Adipocyte (in vitro differentiated cells): ENCODE data around the gene POPDC2.
A peak's percentile ranks its signal among the peaks of the same experiment; 100 is the strongest.

Experiments
- DNase-seq: peaks from one replicate; pipeline ENCODE4 v3.0.0-alpha.2; 2015; ENCODE audit warnings: low read depth
- H3K27me3 ChIP-seq: replicated peaks from 2 replicates; pipeline ENCODE4 v1.7.0; 2013; ENCODE audit warnings: mild to moderate bottlenecking, low read length, moderate library complexity; ENCODE audit not compliant: control insufficient read depth, insufficient read depth
- H3K36me3 ChIP-seq: 2 replicates; pipeline ENCODE4 v1.7.0; 2013; ENCODE audit warnings: low read length, mild to moderate bottlenecking, moderate library complexity; ENCODE audit not compliant: control insufficient read depth, insufficient read depth, severe bottlenecking
- H3K4me1 ChIP-seq: 2 replicates; pipeline ENCODE4 v1.7.0; 2013; ENCODE audit warnings: mild to moderate bottlenecking, low read length, moderate library complexity; ENCODE audit not compliant: control insufficient read depth, insufficient read depth
- H3K4me3 ChIP-seq: 2 replicates; pipeline ENCODE4 v1.7.0; 2013; ENCODE audit warnings: mild to moderate bottlenecking, low read length, moderate library complexity
- H3K9ac ChIP-seq: 2 replicates; pipeline ENCODE4 v1.7.0; 2013; ENCODE audit warnings: mild to moderate bottlenecking, low read length, moderate library complexity
- H3K9me3 ChIP-seq: 2 replicates; pipeline ENCODE4 v1.7.0; 2013; ENCODE audit warnings: mild to moderate bottlenecking, low read length, moderate library complexity; ENCODE audit not compliant: control insufficient read depth

Gene POPDC2, protein sequence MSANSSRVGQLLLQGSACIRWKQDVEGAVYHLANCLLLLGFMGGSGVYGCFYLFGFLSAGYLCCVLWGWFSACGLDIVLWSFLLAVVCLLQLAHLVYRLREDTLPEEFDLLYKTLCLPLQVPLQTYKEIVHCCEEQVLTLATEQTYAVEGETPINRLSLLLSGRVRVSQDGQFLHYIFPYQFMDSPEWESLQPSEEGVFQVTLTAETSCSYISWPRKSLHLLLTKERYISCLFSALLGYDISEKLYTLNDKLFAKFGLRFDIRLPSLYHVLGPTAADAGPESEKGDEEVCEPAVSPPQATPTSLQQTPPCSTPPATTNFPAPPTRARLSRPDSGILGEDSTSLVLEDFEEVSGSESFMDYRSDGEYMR

DNA sequence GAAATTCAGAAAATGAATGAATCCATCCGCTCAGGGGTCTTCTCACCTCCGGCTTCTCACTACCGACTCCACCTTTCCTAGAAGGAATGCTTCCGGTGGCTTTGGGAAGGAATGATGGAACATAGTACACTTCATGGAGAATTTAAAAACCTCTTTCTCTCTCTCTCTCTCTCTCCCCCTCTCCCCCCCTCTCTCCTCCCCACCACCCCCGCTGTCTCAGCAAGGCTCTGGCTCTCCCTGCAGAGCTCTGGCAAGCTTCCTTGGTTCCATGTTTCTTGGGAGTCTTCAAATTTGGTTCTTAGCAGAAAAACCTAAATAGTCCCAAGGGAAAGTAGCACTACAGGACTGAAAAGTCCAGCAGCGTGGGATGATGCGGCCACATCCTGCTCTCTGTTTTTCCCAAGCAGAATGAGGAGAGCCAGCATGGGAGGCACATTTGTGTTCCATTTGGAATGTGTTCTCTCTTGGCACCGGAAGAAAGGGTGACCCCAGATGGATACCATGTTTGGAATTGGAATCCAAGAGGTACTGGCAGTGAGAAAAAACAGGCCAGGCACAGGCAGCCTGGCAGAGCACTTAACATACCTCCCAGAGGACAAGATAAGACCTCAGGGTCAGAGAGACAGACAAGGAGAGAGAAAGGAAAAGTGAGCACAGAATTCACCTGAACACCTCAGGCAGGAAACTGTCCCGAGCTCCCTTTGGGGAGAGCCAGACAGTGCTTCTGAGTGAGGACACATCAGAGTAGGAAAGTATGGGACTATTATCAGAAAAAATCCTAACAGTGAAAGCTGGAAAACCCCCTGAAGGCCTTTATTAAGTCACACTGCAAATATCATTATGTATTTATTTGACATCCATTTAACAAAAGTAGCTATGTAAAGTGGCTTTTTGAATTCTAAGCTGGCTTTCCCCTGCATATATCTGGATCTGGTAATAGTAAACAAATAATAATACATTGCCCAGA, at the start of gene POPDC2:
Gene POPDC2, minus strand, starts transcription at position 116 of the 967 bp plus-strand sequence. CDS start 166 bp downstream, outside the sequence.
- H3K36me3 ChIP-seq, result no peaks in the 10 kb centered on the region
- H3K27me3 ChIP-seq, result no peaks in the 10 kb centered on the region
- H3K9me3 ChIP-seq, result no peaks in the 10 kb centered on the region
- H3K9ac ChIP-seq, result no peak within 1 kb of the TSS
- no peak within 1 kb of the TSS for H3K4me3 ChIP-seq
- no peak for DNase-seq
- H3K4me1 ChIP-seq, result peaks cover 28% of the 10 kb centered on the region

DNA sequence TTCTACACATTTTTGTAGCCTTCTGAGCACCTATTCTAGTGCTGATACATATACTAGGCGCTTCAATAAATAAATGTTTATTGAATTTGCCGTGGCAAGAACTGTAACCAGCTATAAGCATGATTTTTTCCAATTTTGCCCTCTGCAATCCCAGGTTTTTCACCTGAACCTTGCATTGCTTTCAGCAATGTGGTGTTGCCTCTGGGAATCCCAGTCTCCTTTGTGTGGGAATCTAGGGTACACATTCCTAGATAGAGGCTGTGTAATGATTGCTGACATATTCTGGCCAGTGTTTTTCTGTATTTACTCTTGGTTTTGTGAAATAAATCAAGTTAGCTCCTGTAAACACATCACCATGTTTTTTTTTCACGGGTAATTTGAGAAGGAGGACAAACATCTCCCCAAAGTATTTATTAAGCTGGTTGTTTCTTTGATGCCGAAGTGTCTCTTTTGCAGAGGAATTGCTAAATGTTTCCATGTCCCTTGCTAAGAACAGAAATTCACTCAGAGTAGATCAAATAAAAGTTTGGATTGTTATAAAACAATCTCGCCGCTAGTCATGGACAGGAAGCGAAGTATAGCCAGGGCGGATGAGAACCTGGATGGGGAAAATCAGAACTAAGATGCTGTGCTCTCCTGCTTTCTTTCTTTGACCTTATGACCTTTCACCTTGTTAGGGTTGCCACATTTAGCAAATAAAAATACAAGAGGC, 43.6 kb upstream of the POPDC2 start:
- Histone ChIP-seq H3K9me3 (no peaks in the 10 kb centered on the region), H3K36me3 (no peaks in the 10 kb centered on the region), H3K9ac (no peak overlapping the region), H3K4me1 (peaks cover 13% of the 10 kb centered on the region), H3K27me3 (no peaks in the 10 kb centered on the region), H3K4me3 (no peak overlapping the region)
- DNase-seq, result peak; percentile 3

- peaks cover 13% of the 10 kb centered on the region for H3K4me1 ChIP-seq
- H3K36me3 ChIP-seq, result no peaks in the 10 kb centered on the region
- no peaks in the 10 kb centered on the region for H3K9me3 ChIP-seq
- H3K27me3 ChIP-seq, result no peaks in the 10 kb centered on the region
- peak within 1 kb of the TSS; percentile 70 for H3K9ac ChIP-seq
- peak; percentile 97 for DNase-seq
- H3K4me3 ChIP-seq, result peak within 1 kb of the TSS; percentile 86
Measured at GRCh38 chr3:119702530-119703527, 42.4 kb upstream of the POPDC2 start, which contains the start of gene CFAP91. Gene CFAP91, plus strand, starts transcription at chr3:119703022. Its CDS starts 77 bp downstream, at chr3:119703099.

- Histone ChIP-seq H3K27me3 (no peaks in the 10 kb centered on the region), H3K36me3 (no peaks in the 10 kb centered on the region), H3K9me3 (no peaks in the 10 kb centered on the region), H3K4me3 (no peak overlapping the region), H3K4me1 (peaks cover 13% of the 10 kb centered on the region), H3K9ac (no peak overlapping the region)
- DNase-seq, result no peak
Measured at GRCh38 chr3:119700920-119701734, 40.7 kb upstream of the POPDC2 start.

DNA sequence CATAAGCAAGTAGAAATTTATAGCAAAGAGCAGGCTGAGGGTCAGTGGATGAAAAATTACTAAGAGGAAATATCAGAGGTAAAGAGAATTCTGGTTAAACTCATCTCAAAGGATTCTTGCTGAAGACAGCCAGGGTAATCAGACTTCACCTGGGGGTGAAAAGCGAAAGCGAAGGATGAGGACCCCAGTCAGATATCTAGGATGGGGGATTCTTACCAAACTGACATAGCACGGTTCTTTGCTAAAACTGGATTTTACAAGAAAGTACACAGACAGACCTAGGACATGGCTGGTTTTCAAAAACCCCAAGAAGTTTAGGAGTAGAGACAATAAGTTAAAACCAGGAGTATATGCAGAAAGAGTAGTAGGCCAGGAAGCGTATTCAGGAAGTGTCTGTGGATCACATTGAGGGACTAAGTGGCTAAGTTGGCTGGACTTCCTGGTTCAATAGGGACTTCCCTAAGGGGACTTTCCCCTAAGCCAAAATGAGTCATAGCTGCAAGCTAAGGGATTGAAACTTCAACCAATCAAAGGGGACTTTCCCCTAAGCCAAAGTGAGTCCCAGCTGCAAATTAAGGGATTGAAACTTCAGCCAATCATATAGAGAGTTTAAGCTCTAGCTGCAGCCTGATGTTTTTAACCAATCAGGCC, 40.0 kb upstream of the POPDC2 start:
- no peak for DNase-seq
- Histone ChIP-seq H3K36me3 (no peaks in the 10 kb centered on the region), H3K4me1 (peaks cover 13% of the 10 kb centered on the region), H3K4me3 (no peak overlapping the region), H3K27me3 (no peaks in the 10 kb centered on the region), H3K9ac (no peak overlapping the region), H3K9me3 (no peaks in the 10 kb centered on the region)

- peaks cover 3% of the 10 kb centered on the region for H3K27me3 ChIP-seq
- DNase-seq, result no peak
- no peak overlapping the region for H3K9ac ChIP-seq
- no peaks in the 10 kb centered on the region for H3K36me3 ChIP-seq
- H3K4me3 ChIP-seq, result no peak overlapping the region
- H3K4me1 ChIP-seq, result peaks cover 4% of the 10 kb centered on the region
- no peaks in the 10 kb centered on the region for H3K9me3 ChIP-seq
Measured at GRCh38 chr3:119697394-119697793, 37.0 kb upstream of the POPDC2 start.

- Histone ChIP-seq H3K4me1 (no peaks in the 10 kb centered on the region), H3K9me3 (no peaks in the 10 kb centered on the region), H3K27me3 (peaks cover 10% of the 10 kb centered on the region), H3K4me3 (no peak overlapping the region), H3K9ac (no peak overlapping the region), H3K36me3 (no peaks in the 10 kb centered on the region)
- DNase-seq, result no peak
Measured at GRCh38 chr3:119695480-119695879, 35.1 kb upstream of the POPDC2 start.

DNA sequence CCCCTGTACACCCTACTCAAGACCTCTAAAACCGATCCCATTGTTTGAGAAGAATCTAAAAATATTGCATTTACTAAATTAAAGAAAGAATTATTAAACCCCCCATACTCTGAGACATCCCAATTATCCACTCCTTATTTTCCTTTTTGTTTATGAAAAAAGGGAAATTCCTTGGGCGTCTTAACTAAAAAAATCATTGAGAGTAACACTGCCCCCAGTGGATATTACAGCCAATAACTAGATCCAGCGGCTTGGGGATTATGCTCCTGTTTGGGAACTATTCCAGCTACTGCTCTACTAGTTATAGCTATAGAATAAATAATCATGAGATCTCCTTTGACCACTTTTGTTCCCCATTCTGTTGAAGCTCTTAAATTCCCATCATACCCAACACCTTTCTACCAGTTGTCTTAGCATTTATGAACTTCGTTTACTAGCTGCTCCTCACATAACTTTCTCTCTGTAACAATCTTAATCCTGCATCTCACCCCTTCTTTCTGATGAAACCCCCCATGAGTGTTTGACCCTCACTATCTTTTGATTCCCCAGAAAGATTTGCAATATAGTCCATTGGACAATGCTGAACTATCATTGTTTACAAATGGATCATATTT, 29.8 kb upstream of the POPDC2 start:
- Histone ChIP-seq H3K36me3 (no peaks in the 10 kb centered on the region), H3K4me1 (no peaks in the 10 kb centered on the region), H3K9me3 (no peaks in the 10 kb centered on the region), H3K4me3 (no peak overlapping the region), H3K9ac (no peak overlapping the region), H3K27me3 (peaks cover 12% of the 10 kb centered on the region)
- DNase-seq, result peak; percentile 51

GRCh38 chr3:119683421-119683820, 23.0 kb upstream of the POPDC2 start:
- Histone ChIP-seq H3K9me3 (no peaks in the 10 kb centered on the region), H3K27me3 (no peaks in the 10 kb centered on the region), H3K36me3 (no peaks in the 10 kb centered on the region), H3K4me1 (peaks cover 4% of the 10 kb centered on the region), H3K4me3 (no peak overlapping the region), H3K9ac (no peak overlapping the region)
- no peak for DNase-seq
